CD4-positive, alpha-beta T cell (primary cell): ENCODE data around the gene TAOK3. TPM values are rescaled to one million over a fixed set of nuclear protein-coding genes. Genes with fewer than 3 reads are reported as not detected.
A peak's percentile ranks its signal among the peaks of the same experiment; 100 is the strongest.

Experiments used
- ATAC-seq: fragments of 200-7000 bp; cut with Tn5 transposase; one replicate; pipeline ENCODE4 v1.10.0; 2022; ENCODE audit warnings: mild to moderate bottlenecking; ENCODE audit not compliant: poor library complexity
- CTCF ChIA-PET: fragments of 350-600 bp; sonication (Branson Sonifier 250); formaldehyde crosslinking; loops from one replicate; lab custom pipeline; 2021; ENCODE audit warnings: antibody characterized with exemption, inconsistent platforms; lab: Charles Lee
- POLR2A ChIA-PET: fragments of 350-600 bp; sonication (Branson Sonifier 250); formaldehyde crosslinking; loops from one replicate; lab custom pipeline; 2021; ENCODE audit warnings: antibody characterized with exemption, inconsistent platforms; lab: Charles Lee
- DNase-seq, 14 experiments: peaks; one replicate each; pipeline ENCODE4 v3.0.0-alpha.2; 2013 to 2020; ENCODE audit warnings: mixed read lengths in 2 of 14
- H3K27ac ChIP-seq, 2 donors: one replicate each; pipeline versions ENCODE4 v1.5.1 to v1.7.0; 2013; ENCODE audit warnings: low read length in 2 of 2, low read depth in 1 of 2, mild to moderate bottlenecking in 1 of 2
- H3K27me3 ChIP-seq, 2 experiments: 1 replicate in 1 of 2; 2 replicates in 1 of 2; pipeline versions ENCODE4 v1.6.1 to v1.7.0; 2013; ENCODE audit warnings: low read length in 2 of 2, control low read depth in 1 of 2, mild to moderate bottlenecking in 1 of 2, moderate library complexity in 1 of 2; ENCODE audit not compliant: insufficient read depth in 2 of 2, control insufficient read depth in 1 of 2
- H3K36me3 ChIP-seq: one replicate; pipeline ENCODE4 v1.6.1; 2013; ENCODE audit warnings: low read length, control low read depth; ENCODE audit not compliant: insufficient read depth
- H3K4me1 ChIP-seq: one replicate; pipeline ENCODE4 v1.6.1; 2013; ENCODE audit warnings: low read length, control low read depth; ENCODE audit not compliant: insufficient read depth
- H3K4me3 ChIP-seq: one replicate; pipeline ENCODE4 v1.5.1; 2013; ENCODE audit warnings: mild to moderate bottlenecking, low read length, moderate library complexity
- H3K9me3 ChIP-seq, 2 experiments: 1 replicate in 1 of 2; 2 replicates in 1 of 2; pipeline versions ENCODE4 v1.6.1 to v1.7.0; 2013; ENCODE audit warnings: low read length in 2 of 2, mild to moderate bottlenecking in 2 of 2, control low read depth in 1 of 2, moderate library complexity in 1 of 2; ENCODE audit not compliant: control insufficient read depth in 1 of 2, insufficient read depth in 1 of 2
- H3K27ac Mint-ChIP-seq: one replicate; pipeline ENCODE4 v1.8.0; 2020; ENCODE audit warnings: mixed read lengths
- H3K27me3 Mint-ChIP-seq: one replicate; pipeline ENCODE4 v1.8.0; 2021; ENCODE audit warnings: mixed read lengths
- H3K36me3 Mint-ChIP-seq: one replicate; pipeline ENCODE4 v1.8.0; 2021; ENCODE audit warnings: low read depth, mixed read lengths
- H3K4me1 Mint-ChIP-seq: one replicate; pipeline ENCODE4 v1.8.0; 2021; ENCODE audit warnings: low read depth, mixed read lengths
- H3K4me3 Mint-ChIP-seq: one replicate; pipeline ENCODE4 v1.8.0; 2020; ENCODE audit warnings: mild to moderate bottlenecking, mixed read lengths
- H3K9me3 Mint-ChIP-seq: one replicate; pipeline ENCODE4 v1.8.0; 2020; ENCODE audit warnings: mixed read lengths
- CTCF ChIP-seq: fragments of 200-600 bp; IDR thresholded peaks from one replicate; pipeline ENCODE4 v1.8.0; 2022; ENCODE audit warnings: antibody characterized with exemption, mild to moderate bottlenecking
- intact Hi-C, 2 experiments: fragments of 100-400 bp; cut with DNase I in 1 of 2; cut with micrococcal nuclease in 1 of 2; formaldehyde crosslinking; loops; one replicate each; pipeline versions ENCODE4 v1.15.1 to v1.9.0; 2023 to 2025; cut with DNase I, micrococcal nuclease
- total RNA-seq, 174 experiments: library from RNA in 2 of 174; stranded (reverse) in 2 of 174; gene quantifications; one replicate each; pipeline ENCODE4 v1.2.3 and lab custom pipeline; 2021 to 2026

Gene TAOK3
- total RNA-seq, 2 experiments from 2014 or later: 53.5 to 56.6 TPM

DNA sequence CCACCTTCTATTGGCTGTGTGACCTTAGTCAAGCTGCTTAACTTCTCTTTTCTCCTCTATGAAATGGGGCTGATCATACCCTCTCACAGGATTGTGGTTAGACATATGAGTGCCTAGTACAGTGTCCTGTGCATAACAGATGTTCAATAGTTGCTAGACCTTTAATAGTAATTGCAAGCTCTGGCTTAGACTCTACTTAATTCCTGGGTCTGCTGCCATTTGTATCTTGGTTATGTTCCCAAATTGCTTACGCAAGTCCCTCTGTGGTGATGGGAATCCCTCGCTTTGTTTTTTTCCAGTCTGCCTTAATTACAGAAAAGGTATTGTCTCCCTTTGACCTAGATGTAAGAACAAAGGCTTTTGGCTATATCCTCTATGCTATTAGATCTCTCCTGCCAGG is 18.7 kb upstream of the TAOK3 start:
- Mint-ChIP-seq H3K27ac (no peak overlapping the region), H3K36me3 (peaks cover 97% of the 10 kb centered on the region)

DNA sequence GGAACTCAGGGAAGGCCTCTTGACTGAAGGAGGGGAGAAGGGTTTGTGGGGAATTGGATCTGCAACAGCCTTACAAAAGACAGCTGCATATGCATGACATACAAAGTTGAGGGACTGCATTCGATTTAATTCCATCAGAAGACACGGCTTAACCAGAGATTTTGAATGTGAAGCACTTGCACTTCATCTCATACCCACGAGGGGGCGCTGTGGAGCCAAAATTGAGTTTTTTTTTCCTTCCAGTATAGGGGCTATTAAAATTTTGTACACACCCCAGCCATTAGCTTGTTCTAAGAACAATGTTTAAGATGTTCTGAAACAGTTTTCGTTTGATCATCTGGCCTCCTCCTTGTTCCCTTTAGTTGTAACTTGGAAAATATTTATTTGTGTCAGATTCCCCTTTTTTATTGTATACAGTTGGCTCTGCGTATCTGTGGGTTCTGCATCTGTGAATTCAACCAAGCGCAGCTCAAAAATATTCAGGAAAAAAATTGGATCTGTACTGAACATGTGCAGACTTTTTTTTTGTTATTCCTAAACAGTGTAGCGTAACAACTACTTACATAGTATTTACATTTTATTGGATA is 5.3 kb upstream of the TAOK3 start:
- H3K4me3 Mint-ChIP-seq: peak overlapping the region; percentile 100
- Histone ChIP-seq H3K27me3 (no peaks in the 10 kb centered on the region), H3K36me3 (peaks cover 27% of the 10 kb centered on the region), H3K4me3 (peak overlapping the region; percentile 74), H3K9me3 (no peaks in the 10 kb centered on the region), H3K4me1 (peaks cover 35% of the 10 kb centered on the region), H3K27ac (no peak overlapping the region)
- peaks cover 45% of the 10 kb centered on the region for H3K4me1 Mint-ChIP-seq
- peak overlapping the region; percentile 91 for H3K27ac Mint-ChIP-seq
- peaks cover 44% of the 10 kb centered on the region for H3K36me3 Mint-ChIP-seq
- no peaks in the 10 kb centered on the region for H3K27me3 Mint-ChIP-seq
- intact Hi-C loops: loop anchor here (2.0 to 10.0 kb wide), 10 partner anchors 73 to 1553 kb away; partner anchors contain the start of genes PEBP1 (in 1 of the 2), PRKAB1 (in 1 of the 2), RFC5 (in 1 of the 2) and WSB2 (in 1 of the 2)
- DNase-seq: peak; percentile 48 to 83 (median 71)
- CTCF ChIA-PET: interaction anchor here (1.0 to 3.3 kb wide), 5 partner anchors 10 to 119 kb away, joined by 3 to 39 read pairs (median 4); no protein-coding TSS in a partner anchor
- no peak for ATAC-seq
- no peaks in the 10 kb centered on the region for H3K9me3 Mint-ChIP-seq
- POLR2A ChIA-PET: interaction anchor here (0.7 to 3.6 kb wide), 3 partner anchors 19 to 242 kb away, joined by 3 to 76 read pairs (median 3); partner anchors contain the start of gene PEBP1
- TF ChIP-seq CTCF: peak; percentile 95

More for the DNA sequence above, 18.7 kb upstream of the TAOK3 start:
- H3K4me3 Mint-ChIP-seq: no peak overlapping the region
- Histone ChIP-seq H3K27me3 (no peaks in the 10 kb centered on the region), H3K27ac (no peak overlapping the region), H3K4me1 (no peaks in the 10 kb centered on the region), H3K4me3 (no peak overlapping the region), H3K9me3 (no peaks in the 10 kb centered on the region), H3K36me3 (peaks cover 80% of the 10 kb centered on the region)
- H3K9me3 Mint-ChIP-seq: no peaks in the 10 kb centered on the region
- no peak for ATAC-seq
- ChIA-PET CTCF (no interaction called here), POLR2A (no interaction called here)
- intact Hi-C loops: no loop called here
- no peaks in the 10 kb centered on the region for H3K27me3 Mint-ChIP-seq
- no peak for TF ChIP-seq CTCF
- no peaks in the 10 kb centered on the region for H3K4me1 Mint-ChIP-seq
- no peak for DNase-seq

- ChIA-PET CTCF (interaction anchor here (0.9 to 3.3 kb wide), 12 partner anchors 10 to 316 kb away, joined by 3 to 39 read pairs (median 6); partner anchors contain the start of genes PEBP1 and WSB2), POLR2A (interaction anchor here (0.9 to 3.6 kb wide), 7 partner anchors 18 to 1291 kb away, joined by 3 to 76 read pairs (median 5); partner anchors contain the start of genes PEBP1 and PRKAB1)
- no peaks in the 10 kb centered on the region for H3K27me3 ChIP-seq
- peak overlapping the region in 1 of 2 donors; percentile 91 for H3K27ac ChIP-seq
- no peak for TF ChIP-seq CTCF
- H3K4me3 ChIP-seq: peak overlapping the region; percentile 74
- no peaks in the 10 kb centered on the region for H3K9me3 ChIP-seq
- H3K4me1 ChIP-seq: peaks cover 35% of the 10 kb centered on the region
- peak in 6 of 14 experiments; percentile 4 to 32 (median 14) for DNase-seq
- no peaks in the 10 kb centered on the region for H3K27me3 Mint-ChIP-seq
- peak overlapping the region; percentile 100 for H3K4me3 Mint-ChIP-seq
- peak overlapping the region; percentile 91 for H3K27ac Mint-ChIP-seq
- no peak for ATAC-seq
- no peaks in the 10 kb centered on the region for H3K9me3 Mint-ChIP-seq
- peaks cover 52% of the 10 kb centered on the region for H3K4me1 Mint-ChIP-seq
- intact Hi-C loops: loop anchor here (2.0 to 10.0 kb wide), 10 partner anchors 72 to 1552 kb away; partner anchors contain the start of genes PEBP1 (in 1 of the 2), PRKAB1 (in 1 of the 2), RFC5 (in 1 of the 2) and WSB2 (in 1 of the 2)
- H3K36me3 ChIP-seq: peaks cover 23% of the 10 kb centered on the region
- peaks cover 41% of the 10 kb centered on the region for H3K36me3 Mint-ChIP-seq
Observed at GRCh38 chr12:118377021-118377883, 4.5 kb upstream of the TAOK3 start.
